DMS53 treated with DMSO at 0.1 percent for 48 hours (cell line): ENCODE data around the gene HTR4.
"Not testable (repeated sequence)": the region's sequence is repeated elsewhere in the genome, so short reads cannot be mapped to it uniquely, and the experiment has no call there.

Experiments used
- DNase-seq: peaks from one replicate; lab custom pipeline; 2025; ENCODE audit not compliant: unreplicated experiment; lab: John Stamatoyannopoulos, UW

HTR4 gene

DNA sequence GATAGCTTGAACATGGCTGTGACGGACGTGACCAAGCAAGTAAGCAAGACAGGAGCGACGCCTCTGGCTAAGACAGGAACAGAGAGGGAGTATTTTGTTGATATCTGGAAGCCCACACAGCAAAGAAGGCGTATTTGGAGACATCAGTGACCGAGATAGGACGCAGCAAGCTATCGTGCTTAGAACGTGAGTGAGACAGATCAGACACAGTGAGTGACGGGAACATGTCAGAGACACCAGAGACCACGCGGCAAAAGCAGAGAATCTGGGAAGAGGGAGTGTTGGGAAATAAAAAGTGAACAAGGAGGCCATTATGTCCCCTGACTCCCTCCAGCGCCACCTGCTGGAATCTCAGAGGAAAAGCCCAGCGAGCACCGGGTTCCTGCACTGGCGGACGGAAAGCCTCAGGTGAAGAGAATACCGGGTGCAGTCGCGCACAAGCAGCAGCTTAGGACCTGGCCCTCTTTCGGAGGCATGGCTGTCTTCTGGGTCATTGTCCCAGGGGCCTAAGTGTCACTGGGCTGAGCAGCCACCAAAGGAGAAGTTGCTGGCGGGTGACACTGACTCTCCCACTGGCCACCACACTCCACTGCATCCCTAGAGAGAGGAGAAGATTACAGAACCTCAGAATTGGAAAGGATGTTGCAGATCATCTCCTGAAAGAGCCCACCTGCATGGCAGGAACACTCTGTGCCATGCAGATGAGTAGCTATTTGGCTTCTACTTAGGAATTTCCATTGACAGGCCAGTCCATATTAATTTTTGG, 171.4 kb downstream of the HTR4 start:
- peak; percentile 69 for DNase-seq

GRCh38 chr5:148482196-148482595, 172.1 kb downstream of the HTR4 start:
- no peak for DNase-seq

DNA sequence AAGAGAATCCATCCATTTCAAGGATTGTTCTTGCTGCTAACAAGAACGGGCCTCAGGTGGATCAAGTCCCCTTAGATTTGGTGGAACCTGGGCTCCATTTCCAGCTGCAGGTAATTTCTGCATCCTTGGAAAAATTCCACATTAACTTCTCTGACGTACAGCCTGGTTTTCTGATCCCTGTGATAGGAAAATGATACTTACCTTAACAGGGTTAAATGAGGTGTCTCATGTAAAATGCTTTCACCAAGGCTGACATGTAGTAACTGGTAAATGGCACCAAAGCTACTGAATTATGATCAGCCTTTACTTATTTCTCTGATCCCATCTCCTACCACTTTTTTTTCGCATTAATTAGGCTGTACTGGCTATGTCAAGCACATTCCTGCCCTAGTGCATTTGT, 176.9 kb downstream of the HTR4 start:
- no peak for DNase-seq

- no peak for DNase-seq
These were observed 178.0 kb downstream of the HTR4 start for GRCh38 chr5:148476302-148476701.

GRCh38 chr5:148474025-148474511, 180.3 kb downstream of the HTR4 start:
- DNase-seq: no peak

- peak; percentile 17 for DNase-seq
These were observed 182.9 kb downstream of the HTR4 start for GRCh38 chr5:148471379-148471778.

DNA sequence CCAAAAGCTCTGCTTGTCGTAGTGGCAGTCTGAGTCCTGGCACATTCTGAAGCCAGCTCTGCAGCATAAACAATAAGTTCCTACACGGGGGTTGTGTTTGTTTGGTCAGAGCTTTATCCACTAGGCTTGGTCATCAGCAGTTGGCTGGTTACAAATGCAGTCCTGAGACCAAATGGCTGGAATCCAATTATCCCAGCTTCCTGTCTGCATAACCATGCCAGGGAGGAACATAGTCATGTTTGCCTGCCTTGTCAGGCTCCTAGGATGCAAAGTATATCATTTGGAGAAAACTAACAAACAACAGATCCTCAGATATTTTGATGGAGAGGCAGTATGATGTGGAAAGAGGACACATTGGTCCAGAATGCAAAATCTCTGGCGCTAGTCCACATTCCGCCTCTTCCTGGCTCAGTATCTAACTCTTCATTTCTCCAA, 184.8 kb downstream of the HTR4 start:
- DNase-seq: no peak

GRCh38 chr5:148468746-148469145, 185.6 kb downstream of the HTR4 start:
- DNase-seq: not testable (repeated sequence)

DNA sequence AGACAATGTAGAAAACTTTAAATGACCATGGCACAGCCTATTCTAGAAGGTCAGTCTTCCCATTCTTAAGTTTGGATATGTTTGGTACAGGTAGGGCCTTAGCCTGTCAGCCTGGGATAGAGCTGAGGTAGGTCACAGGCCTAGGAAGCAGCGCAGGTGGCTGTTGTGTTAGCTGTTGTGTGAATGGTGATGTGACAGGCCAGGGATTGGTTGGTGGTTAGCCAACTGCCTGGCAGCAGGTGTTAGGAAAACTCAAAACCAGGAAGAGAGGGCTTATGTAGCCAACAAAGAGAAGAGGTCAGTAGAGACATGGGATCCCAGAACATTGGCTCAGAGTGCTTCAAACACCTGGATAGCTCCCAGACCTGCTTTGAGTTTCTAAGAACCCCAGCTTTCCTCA, 186.4 kb downstream of the HTR4 start:
- DNase-seq: peak; percentile 59

- no peak for DNase-seq
These were observed 188.1 kb downstream of the HTR4 start for GRCh38 chr5:148466236-148466580.

GRCh38 chr5:148465381-148466235, 188.7 kb downstream of the HTR4 start:
- DNase-seq: no peak

DNA sequence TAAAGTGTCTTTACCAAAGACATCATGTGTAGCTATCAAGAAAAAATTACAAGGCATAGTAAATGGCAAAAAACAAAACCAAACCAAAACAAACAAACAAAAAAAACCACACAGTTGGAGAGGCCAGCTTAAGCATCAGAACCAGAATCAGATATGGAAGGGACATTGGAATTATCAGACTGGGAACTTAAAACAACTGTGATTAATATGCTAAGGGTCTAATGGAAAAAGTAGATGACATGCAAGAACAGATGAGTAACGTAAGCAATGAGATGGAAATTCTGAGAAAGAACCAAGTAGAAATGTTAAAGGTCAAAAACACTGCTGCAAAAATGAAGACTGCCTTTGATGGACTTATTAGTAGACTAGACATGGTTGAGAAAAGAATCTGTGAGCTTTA, 194.7 kb downstream of the HTR4 start:
- no peak for DNase-seq

DNA sequence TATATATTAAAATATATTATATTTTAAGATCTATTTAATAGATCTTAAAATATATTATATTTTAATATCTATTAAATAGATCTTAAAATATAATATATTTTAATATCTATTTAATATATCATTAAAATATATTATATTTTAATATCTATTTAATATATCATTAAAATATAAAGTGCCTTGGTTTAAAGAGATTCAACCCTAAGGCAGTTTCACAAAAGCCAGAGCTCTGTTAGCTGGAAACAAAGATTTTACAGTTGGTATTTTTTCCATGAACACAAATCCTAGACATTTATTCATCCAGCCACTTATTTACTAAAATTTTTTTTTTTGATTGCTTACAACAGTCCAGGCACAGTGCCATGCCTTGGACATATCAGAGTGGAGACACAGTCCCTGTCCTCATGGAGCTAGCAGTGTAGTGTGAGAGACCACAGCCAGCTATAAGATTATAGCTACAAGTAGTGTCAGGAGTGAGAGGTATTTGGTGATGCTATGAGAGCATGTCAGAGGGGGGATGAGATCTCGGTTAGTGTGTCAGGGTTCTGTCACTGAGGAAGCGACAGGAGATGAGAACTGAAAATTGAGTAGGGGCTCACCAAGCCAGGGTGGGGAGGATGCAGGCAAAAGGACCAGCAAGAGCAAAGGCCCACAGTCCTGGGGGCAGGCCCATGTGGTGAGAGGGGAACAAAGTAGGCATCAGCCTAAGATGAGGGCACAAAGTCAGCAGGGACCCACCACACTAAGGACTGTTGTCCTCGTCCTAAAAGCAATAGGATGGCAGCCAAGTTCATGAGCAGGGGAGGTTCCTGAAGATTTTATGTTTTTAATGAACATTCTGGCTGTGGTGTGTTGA, 196.1 kb downstream of the HTR4 start:
- DNase-seq: no peak

DNA sequence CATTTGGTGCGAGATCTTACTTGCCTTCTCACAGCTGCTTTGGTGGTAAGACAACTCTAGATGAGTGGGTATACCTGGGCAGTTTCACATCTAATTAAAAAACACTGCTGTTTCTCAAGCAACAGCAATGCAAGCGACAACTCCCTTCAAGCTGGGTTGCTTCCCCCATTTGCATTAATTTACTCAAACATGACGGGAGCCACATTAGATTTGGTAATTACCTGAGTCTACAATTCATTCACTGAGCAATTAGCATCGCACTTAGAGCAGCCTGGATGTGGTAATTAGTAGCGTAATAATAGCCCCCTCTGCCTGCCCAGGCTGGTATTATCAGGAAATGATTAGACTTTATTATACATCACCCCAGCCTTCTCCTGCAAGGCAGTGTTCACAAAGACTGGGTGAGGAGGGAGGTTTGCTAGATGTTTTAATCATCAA, 197.1 kb downstream of the HTR4 start:
- no peak for DNase-seq

DNA sequence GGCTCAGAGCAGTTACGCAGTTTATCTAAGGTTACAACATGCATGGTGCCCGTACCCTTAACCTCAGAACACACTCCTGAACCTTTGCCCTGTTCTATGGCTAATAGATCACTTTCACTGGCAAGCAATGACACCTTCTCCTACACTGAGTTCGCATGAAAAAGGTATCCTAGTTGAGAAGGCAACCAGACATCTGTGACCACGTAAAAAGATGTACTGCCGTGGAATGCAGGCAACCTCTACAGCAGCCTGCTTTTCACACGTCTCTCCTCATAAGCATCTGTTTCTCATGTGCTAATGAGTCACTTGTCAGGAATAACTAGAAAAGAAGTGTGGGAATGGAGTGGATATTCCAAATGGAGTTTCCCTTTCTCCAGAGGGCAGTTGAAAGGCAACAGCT, 199.1 kb downstream of the HTR4 start:
- no peak for DNase-seq

DNA sequence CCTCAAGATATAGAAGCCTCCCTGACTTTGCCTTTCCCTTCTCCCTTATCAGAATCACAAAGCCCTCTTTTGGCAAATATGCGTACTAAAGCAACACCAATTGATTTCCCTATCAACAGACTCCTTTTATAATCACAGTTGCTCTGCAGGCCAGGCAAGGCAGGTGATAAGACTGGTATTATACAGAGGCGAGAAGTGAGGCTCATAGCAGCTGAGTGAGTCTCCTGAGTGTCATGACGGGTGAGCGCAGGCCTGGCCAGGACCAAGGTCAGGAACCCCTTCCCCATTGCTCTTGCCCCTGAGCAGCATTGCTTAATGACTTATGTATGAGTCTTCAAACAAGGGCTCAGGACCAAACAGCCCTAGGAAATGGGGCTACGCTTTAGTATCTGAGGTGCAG, 199.8 kb downstream of the HTR4 start:
- DNase-seq: no peak

DNA sequence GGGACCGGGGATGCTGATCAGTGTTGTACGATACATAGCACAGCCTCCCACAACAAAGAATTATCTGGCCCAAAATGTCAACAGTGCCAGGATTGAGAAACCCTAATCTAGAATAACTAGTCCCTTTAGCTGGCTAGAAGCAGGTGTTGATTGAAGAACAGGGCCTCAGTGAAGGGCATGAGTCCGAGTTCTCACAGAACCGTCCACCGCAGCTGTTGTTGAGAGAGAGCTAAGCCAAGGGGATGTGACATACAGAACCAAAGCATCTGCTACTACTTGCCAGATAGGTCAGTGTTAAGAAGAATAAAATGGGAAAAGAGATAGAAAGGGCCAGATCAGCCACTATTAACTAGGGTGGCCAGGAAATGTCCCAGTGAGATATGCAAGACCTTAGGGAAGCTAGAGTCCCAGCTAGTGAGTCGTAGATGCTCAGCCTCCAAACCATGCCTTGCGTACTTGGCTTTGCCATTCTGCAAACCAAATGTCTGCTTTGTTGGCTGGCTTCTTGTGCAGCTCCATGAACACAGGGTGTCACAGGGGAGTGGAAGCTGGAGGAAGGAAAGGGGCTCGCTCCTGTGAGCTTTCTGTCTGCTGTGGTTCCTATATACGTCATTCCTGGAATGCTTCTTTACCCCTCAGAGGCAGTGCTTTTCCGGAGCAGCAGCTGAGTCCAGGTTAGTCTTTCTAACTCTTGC, 201.7 kb downstream of the HTR4 start:
- no peak for DNase-seq

- DNase-seq: no peak
These were observed 207.7 kb downstream of the HTR4 start for GRCh38 chr5:148446611-148447010.

GRCh38 chr5:148445578-148445977, 208.7 kb downstream of the HTR4 start:
- DNase-seq: no peak

- DNase-seq: peak; percentile 74
These were observed 210.3 kb downstream of the HTR4 start for GRCh38 chr5:148443998-148444397.

DNA sequence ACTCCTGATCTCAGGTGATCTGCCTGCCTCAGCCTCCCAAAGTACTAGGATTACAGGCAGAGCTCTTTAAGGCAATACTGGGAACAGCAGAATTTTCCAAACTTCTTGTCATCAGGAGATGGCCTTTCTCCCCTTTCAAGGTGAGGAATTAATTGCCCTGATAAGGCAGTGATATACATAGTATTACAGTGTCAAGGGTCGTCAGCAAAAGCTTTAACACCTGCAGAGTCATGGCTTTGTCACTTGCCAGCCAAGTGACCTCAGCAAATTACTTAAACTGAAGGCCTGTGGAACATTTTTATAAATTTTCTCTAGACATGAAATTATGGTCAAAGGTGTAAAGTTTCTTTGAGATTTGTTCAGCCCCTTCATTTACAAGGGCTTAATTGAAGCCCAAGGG, 211.1 kb downstream of the HTR4 start:
- DNase-seq: no peak
